ENCODE data around the gene MAD1L1. TPM values are rescaled to one million over a fixed set of nuclear protein-coding genes. Genes with fewer than 3 reads are reported as not detected.

Gene MAD1L1
- total RNA-seq, 4 donors from 2014 or later = 60.3 to 149 (median 73.7) TPM

- no peak for DNase-seq (ENCODE audit: low spot score in 2 of 2)
- H3K4me1 ChIP-seq = no peaks in the 10 kb centered on the region
- H3K36me3 ChIP-seq = peaks cover 0 to 31% (median 0%) of the 10 kb centered on the region in 3 donors
- H3K27me3 ChIP-seq = no peaks in the 10 kb centered on the region
- TF ChIP-seq, protein P1, sequence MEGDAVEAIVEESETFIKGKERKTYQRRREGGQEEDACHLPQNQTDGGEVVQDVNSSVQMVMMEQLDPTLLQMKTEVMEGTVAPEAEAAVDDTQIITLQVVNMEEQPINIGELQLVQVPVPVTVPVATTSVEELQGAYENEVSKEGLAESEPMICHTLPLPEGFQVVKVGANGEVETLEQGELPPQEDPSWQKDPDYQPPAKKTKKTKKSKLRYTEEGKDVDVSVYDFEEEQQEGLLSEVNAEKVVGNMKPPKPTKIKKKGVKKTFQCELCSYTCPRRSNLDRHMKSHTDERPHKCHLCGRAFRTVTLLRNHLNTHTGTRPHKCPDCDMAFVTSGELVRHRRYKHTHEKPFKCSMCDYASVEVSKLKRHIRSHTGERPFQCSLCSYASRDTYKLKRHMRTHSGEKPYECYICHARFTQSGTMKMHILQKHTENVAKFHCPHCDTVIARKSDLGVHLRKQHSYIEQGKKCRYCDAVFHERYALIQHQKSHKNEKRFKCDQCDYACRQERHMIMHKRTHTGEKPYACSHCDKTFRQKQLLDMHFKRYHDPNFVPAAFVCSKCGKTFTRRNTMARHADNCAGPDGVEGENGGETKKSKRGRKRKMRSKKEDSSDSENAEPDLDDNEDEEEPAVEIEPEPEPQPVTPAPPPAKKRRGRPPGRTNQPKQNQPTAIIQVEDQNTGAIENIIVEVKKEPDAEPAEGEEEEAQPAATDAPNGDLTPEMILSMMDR (IDR thresholded peaks at IDR 0.05) = no peak
- TF ChIP-seq EP300 (IDR thresholded peaks at IDR 0.05) = no peak
- no peak for TF ChIP-seq POLR2A (IDR thresholded peaks at IDR 0.05)
- WGBS, 2 donors = 79 to 81% methylated on average over 29 to 30 of the region's 30 CpGs
- H3K9me3 ChIP-seq = no peaks in the 10 kb centered on the region
- no peak overlapping the region for H3K4me3 ChIP-seq
- no peak overlapping the region for H3K27ac ChIP-seq
Observed at GRCh38 chr7:2046581-2047565, 185.9 kb downstream of the MAD1L1 start.

GRCh38 chr7:2045559-2046405 lies 187.0 kb downstream of the MAD1L1 start:
- H3K36me3 ChIP-seq = peaks cover 0 to 31% (median 0%) of the 10 kb centered on the region in 3 donors
- H3K27ac ChIP-seq = no peak overlapping the region
- H3K9me3 ChIP-seq = no peaks in the 10 kb centered on the region
- no peak for DNase-seq (ENCODE audit: low spot score in 2 of 2)
- H3K4me3 ChIP-seq = no peak overlapping the region
- no peaks in the 10 kb centered on the region for H3K4me1 ChIP-seq
- no peak for TF ChIP-seq POLR2A (IDR thresholded peaks at IDR 0.05)
- TF ChIP-seq EP300 (IDR thresholded peaks at IDR 0.05) = no peak
- H3K27me3 ChIP-seq = no peaks in the 10 kb centered on the region
- WGBS, 2 donors = 87 to 88% methylated on average over 22 to 25 of the region's 25 CpGs

GRCh38 chr7:2044883-2045471 lies 187.8 kb downstream of the MAD1L1 start:
- Histone ChIP-seq H3K4me1 (no peaks in the 10 kb centered on the region), H3K36me3 (peaks cover 0 to 31% (median 0%) of the 10 kb centered on the region in 3 donors), H3K27ac (no peak overlapping the region), H3K27me3 (no peaks in the 10 kb centered on the region), H3K9me3 (no peaks in the 10 kb centered on the region), H3K4me3 (no peak overlapping the region)
- WGBS, 2 donors = 92 to 97% methylated on average over 21 of the region's 21 CpGs
- TF ChIP-seq EP300 (IDR thresholded peaks at IDR 0.05) (no peak), POLR2A (IDR thresholded peaks at IDR 0.05) (no peak)
- TF ChIP-seq, protein P1 (IDR thresholded peaks at IDR 0.05) = no peak
- DNase-seq (ENCODE audit: low spot score in 2 of 2) = no peak

DNA sequence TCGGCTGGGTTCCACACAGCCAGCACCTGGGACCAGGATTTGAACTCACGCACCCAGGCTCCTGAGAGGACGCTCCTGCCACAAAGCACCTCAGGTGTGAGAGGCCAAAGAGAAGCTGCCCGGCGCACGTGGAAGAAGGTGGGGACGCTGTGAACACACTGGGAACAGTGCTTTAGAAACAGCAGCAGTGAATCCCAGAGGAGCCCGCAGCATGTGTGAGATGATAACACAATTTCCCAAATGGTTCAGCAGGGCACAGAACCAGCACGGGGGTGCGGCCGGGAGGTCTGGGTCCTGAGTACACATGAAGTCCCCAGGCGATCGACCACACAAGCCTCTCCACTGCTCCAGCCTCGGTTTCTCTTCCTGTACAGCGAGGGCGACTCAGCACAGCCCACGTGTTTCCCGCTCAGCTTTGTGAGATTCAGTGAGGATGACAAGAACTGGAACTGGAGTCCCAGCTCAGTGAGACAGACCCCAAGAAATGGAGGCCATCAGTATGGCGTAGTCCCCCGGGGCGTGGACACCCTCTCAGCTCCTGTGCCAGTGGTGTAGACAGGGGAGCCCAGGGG lies 188.3 kb downstream of the MAD1L1 start:
- Histone ChIP-seq H3K9me3 (no peaks in the 10 kb centered on the region), H3K27ac (no peak overlapping the region), H3K4me1 (no peaks in the 10 kb centered on the region), H3K36me3 (peaks cover 0 to 31% (median 0%) of the 10 kb centered on the region in 3 donors), H3K4me3 (no peak overlapping the region), H3K27me3 (no peaks in the 10 kb centered on the region)
- DNase-seq (ENCODE audit: low spot score in 2 of 2) = no peak
- TF ChIP-seq POLR2A (IDR thresholded peaks at IDR 0.05) = no peak
- TF ChIP-seq, protein P1 (IDR thresholded peaks at IDR 0.05) = no peak
- TF ChIP-seq EP300 (IDR thresholded peaks at IDR 0.05) = no peak
- 93 to 96% methylated on average over 21 of the region's 21 CpGs for WGBS, 2 donors
